GM12864 (cell line): ENCODE results near the gene PARPBP.

Experiments used
- DNase-seq: peaks from one replicate; pipeline ENCODE4 v3.0.0-alpha.2; 2011; ENCODE audit warnings: low read depth
- H3K4me3 ChIP-seq: 2 replicates; pipeline ENCODE4 v1.5.1; 2011; ENCODE audit warnings: mild to moderate bottlenecking, low read depth, low read length, control low read depth
- TF ChIP-seq, protein P1 (sequence below): IDR thresholded peaks from 2 replicates; pipeline ENCODE4 v1.5.1; 2011; ENCODE audit warnings: low read depth, mild to moderate bottlenecking, moderate library complexity, low read length, control low read depth, inconsistent platforms; ENCODE audit errors: missing control alignments

Gene PARPBP

DNA sequence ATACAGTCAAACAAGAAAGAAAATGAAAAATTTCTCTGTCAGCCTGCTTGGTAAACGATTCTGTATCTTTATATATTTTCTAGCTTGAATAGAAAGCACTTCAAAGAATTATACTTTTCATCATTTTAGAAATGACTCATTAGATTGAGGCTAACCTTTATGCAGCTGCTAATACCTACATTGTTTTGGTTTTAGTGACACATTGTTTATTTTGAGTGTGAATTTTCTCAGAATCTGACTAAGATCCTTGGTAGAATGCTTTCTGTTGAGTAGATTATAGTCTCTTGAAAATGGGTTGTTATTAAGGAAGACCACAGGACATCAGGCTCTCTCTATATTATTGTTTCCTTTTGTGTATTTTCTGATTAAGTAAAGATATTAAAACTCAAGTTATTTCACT lies 77.8 kb downstream of the PARPBP start, which contains the start of gene PMCH:
PMCH (minus strand) TSS at position 45 of the 400 bp plus-strand sequence. CDS start 63 bp downstream, outside the sequence.
- peak; percentile 12 for DNase-seq
- H3K4me3 ChIP-seq, result no peak within 1 kb of the TSS
- TF ChIP-seq, protein P1, sequence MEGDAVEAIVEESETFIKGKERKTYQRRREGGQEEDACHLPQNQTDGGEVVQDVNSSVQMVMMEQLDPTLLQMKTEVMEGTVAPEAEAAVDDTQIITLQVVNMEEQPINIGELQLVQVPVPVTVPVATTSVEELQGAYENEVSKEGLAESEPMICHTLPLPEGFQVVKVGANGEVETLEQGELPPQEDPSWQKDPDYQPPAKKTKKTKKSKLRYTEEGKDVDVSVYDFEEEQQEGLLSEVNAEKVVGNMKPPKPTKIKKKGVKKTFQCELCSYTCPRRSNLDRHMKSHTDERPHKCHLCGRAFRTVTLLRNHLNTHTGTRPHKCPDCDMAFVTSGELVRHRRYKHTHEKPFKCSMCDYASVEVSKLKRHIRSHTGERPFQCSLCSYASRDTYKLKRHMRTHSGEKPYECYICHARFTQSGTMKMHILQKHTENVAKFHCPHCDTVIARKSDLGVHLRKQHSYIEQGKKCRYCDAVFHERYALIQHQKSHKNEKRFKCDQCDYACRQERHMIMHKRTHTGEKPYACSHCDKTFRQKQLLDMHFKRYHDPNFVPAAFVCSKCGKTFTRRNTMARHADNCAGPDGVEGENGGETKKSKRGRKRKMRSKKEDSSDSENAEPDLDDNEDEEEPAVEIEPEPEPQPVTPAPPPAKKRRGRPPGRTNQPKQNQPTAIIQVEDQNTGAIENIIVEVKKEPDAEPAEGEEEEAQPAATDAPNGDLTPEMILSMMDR, result no peak

DNA sequence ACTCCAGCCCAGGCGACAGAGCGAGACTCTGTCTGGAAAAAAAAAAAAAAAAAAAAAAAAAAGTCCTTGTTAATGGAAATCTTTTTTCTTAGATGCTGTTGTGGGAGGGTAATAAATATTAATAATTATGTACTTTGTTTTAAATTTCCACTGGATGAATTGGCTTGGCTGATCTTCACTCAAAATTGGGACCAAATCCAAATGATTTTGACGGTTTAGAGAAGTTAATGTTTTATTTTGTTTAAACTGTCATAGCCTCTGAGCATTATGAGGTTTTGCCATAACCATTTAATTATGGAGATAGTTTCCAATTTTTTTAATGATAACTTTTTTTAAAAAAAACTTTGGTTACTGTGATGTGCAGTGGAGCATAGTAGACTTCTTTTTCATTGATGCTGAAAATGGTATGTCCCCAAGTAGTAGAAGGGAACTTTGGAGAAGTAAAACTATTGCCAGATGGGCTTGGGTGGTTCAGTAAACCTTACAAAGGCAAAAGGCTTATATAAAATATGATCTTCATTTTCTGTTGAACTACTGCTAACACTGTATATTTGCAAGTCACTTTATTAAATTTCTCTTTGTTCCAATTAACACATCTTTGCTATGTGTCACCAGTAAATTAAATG lies 81.6 kb downstream of the PARPBP start:
- H3K4me3 ChIP-seq, result no peak overlapping the region
- TF ChIP-seq, protein P1, result no peak
- no peak for DNase-seq

DNA sequence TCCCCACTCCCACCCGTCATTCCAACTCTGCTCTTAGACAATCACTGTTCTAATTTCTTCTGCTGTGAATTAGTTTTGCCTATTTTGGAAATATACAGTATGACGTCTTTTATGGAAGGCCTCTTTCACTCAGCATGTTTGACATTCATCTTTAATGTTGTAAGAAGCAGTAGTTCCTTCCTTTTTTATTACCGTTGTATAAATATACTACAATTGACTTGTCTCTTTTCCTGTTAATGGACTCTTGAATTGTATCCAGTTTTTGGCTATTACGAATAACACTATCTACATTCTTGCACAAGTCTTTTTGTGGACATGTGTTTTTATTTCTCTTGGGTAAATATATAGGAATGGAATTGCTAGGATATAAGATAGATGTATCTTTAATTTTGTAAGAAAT lies 82.6 kb downstream of the PARPBP start:
- TF ChIP-seq, protein P1, result no peak
- no peak for DNase-seq
- H3K4me3 ChIP-seq, result no peak overlapping the region

DNA sequence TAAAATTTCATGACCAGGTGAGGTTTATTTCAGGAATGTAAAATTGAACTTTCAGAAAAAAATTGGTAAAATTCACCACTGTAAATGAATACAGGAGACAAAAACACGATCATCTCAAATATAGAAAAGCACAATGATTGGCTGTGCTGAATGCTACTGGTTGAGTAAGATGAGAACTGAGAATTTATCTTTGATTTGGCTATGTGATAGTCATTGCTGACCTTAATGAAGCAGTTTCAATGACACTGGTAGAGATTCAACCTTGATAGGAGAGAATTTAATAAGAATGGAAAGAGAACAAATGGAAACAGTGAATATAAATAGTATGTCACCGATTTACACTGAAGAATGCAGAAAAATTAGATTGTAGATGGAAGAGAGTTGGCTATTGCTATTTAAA lies 84.0 kb downstream of the PARPBP start:
- no peak overlapping the region for H3K4me3 ChIP-seq
- TF ChIP-seq, protein P1, result no peak
- no peak for DNase-seq

DNA sequence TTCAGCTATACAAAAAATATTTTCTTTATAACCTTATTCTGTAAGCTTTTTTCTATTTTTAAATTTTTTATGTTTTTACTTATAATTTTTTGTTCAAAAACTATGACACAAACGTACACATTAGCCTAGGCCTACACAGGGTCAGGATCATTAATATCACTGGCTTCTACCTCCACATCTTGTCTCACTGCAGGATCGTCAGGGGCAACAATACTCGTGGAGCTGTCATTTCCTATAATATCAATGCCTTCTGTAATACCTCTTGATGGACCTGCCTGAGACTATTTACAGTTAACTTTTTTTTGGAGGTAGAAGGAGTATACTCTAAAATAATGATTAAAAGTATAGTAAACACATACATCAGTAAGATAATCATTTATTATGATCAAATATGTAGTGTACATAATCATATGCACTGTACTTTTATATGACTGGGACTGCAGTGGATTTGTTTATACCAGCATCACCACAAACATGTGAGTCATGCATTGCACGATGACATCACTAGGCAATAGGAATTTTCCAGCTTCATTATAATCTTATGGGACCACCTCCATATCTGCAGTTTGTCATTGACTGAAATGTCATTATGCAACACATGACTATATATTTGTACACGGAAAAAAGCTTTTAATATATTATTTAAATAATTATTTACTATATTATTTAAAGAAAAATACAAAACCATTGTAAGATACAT lies 96.2 kb downstream of the PARPBP start:
- TF ChIP-seq, protein P1, result no peak
- no peak for DNase-seq
- no peak overlapping the region for H3K4me3 ChIP-seq

DNA sequence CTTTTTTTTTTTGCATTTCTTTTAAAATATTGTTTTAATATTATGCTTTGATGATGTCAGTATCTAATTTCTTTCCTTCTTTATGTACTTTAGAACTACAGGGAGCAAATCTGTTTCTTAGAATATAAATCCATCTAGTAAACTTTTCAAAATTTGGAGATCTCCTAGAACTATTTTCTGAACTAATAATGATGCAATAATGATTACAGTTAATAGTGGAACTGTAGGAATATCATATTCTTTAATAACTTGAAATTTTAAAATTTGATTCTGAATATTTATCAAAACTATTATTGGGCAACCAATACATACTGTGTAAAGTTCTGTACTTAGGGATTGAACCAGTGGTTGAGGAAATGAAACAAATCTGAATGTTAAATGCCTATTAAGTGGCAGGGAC lies 100.8 kb downstream of the PARPBP start:
- no peak for DNase-seq
- no peak overlapping the region for H3K4me3 ChIP-seq
- TF ChIP-seq, protein P1, result no peak
